Measurements from ENCODE around the gene SRGAP3.

Gene SRGAP3

DNA sequence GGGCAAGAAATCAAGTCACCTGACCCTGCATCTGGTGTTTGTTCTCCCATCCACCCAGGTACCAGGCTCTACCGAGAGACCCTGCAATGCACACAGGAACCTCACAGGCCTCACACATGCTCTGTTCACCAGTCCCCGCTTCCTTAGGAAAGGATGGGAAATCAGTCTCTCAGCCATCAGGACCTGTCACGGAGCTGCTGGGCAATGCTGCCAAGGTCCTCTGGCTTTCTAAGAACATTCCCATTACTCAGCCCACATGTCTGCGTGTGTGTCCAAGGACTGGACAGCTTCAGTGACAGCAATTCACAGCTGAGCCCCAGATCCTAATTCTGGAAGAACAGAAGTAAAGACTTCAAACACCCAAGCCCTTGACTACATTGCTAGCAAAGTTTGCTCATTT lies 6.5 kb upstream of the SRGAP3 start:
- no peak overlapping the region for H3K4me3 ChIP-seq (ENCODE audit: low read depth, low read length)
- no peak for DNase-seq (ENCODE audit: low read depth)

DNA sequence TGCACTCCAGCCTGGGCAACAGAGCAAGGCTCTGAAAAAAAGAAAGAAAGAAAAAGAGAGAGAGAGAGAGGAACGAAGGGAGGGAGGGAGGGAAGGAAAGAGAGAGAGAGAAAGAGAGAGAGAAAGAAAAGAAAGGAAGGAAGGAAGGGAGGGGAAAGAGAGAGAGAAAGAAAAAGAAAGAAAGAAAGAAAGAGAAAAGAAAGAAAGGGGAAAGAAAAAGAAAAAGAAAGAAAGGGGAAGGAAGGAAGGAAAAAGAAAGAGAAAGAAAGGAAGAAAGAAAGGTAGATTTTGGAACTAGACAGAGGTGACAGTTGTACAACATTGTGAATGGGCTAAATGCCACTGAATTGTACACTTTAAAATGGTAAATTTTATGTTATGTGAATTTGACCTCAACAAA lies 5.3 kb upstream of the SRGAP3 start:
- no peak overlapping the region for H3K4me3 ChIP-seq (ENCODE audit: low read depth, low read length)
- DNase-seq (ENCODE audit: low read depth), result no peak

DNA sequence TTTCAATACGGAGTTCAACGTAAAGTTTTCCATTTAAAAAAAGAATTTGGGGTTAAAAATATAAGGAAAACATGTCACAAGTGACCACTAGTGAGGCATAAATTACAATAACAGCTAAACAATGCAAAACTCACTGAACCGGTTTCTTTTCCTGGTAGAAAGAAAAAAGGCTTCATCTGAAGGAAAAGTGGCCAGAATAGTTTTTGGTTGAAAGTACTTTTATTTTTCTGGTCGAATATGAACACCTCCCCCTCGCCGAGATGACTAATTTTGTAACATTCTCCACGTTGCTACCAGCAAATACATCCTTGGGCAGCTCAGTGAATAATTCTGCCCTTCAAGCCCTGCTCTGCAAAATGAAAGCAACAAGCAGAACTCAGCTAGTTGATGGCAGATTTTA lies 3.9 kb upstream of the SRGAP3 start:
- no peak overlapping the region for H3K4me3 ChIP-seq (ENCODE audit: low read depth, low read length)
- DNase-seq (ENCODE audit: low read depth), result no peak

DNA sequence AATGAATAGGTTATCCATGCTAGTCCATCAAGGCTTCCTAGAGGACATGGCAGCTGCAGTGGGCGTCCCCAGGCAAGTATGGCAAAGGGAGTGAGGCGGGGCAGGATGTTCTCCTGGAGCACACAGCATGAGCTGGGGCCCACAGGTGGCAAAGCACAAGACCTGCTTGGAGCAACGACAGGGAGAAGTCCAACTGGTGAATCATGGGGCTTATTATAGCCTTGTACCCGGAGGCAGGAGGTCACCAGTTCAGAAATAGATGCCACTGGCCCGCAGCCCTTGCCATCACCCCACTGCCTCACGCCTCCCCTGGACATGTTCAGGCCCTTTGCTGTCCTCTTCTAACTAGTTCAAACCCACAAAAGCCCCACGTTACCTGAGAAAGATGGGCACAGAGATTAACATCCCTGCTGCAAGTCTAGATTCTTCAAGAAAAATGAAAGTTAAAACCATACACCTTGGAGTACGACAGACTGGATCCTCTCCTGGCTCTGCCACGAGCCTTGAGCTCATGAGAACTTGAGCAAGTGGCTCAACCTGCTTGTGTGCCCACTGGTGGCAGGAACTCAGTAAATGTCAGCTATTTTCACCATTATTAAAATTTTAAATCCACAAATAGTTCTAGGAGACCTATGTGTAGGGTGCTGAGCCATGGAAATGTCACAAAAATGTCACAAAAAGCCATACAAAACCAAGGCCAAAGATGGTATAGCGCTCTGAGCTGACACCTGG lies 1.8 kb upstream of the SRGAP3 start:
- DNase-seq (ENCODE audit: low read depth), result no peak
- H3K4me3 ChIP-seq (ENCODE audit: low read depth, low read length), result no peak overlapping the region

DNA sequence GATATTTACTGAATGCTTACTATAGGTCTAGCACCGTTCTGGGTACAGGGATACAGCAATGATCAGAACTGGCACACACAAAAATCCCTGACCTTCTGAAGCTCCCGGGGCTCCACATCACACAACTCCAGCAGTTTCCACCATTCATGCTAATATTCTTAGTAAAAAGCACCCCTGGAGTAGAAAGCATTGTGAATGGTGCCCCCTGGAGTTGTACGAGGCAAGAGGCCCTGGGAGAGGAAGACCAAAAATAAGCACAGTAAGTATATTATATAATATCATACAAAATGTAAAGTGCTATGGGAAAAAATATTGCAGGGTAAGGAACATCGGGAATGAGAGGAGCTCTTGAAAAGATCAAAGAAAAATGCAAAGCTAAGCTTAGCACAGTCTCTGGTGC lies 790 bp upstream of the SRGAP3 start:
- H3K4me3 ChIP-seq (ENCODE audit: low read depth, low read length), result no peak overlapping the region

DNA sequence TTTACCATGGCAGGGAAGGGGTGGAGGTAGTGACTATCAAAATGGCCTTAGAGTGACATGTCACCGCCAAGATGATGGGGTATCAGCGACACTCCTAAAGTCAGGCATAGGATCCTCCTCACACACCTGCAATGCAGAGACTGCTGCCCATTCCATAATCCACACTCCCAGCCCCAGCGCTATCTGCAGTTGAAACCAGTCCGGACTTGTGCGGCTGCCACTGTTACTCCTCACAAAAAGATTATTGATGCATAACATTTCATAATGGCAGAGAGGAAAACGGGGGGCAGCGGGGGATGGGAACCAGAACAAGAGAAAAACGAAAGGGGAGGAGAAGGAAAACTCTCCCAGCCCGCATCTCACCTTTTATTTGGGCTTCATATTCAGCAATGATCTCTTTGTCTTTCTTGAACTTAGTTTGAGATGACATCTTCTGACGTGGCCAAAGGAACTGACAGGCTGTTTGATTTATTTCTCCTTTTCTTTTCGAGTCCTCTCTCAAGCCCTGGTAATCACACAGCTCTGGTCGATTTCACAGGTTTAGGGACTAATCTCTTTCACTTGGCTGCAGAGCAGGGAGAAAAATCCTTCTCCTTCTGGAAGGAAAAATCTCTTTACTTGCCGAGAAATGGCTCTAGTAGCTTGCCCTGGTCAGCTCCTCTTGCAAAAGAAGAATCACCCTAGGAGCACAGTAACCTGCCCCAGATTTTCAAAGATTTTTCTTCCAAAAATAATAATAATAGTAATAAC lies 749 bp downstream of the SRGAP3 start:
- peak overlapping the region; percentile 60 for H3K4me3 ChIP-seq (ENCODE audit: low read depth, low read length)
- DNase-seq (ENCODE audit: low read depth), result no peak

More for the DNA sequence above, 790 bp upstream of the SRGAP3 start:
- DNase-seq (ENCODE audit: low read depth), result no peak

DNA sequence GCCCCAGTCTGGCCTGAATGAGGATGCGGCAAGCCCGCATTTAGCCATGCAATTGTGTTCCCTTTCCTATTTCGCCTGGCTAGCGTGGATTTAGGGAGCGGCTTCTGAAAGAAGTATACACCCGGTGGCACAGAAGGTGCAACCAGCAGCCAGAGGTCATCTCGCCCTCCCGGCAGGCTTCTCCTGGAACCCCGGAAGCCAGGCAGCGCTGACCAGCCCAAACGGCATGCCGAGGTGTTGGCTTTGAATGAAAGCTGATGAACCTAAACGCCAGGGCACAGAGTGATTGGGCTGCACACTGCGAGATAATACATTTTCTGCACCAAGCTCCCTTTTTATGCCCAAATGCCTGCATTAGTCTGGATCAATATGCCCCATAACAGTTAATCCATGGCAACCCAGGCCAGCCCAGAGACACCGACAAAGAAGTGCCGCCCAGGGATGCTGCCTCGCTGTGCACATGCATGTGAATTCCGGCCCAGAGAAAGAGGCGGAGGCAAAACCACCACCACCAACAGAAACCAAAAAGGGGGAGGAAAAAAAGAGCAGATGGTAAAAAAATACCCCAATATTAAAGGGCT lies 1.4 kb downstream of the SRGAP3 start:
- H3K4me3 ChIP-seq (ENCODE audit: low read depth, low read length), result peak overlapping the region; percentile 60
- no peak for DNase-seq (ENCODE audit: low read depth)

DNA sequence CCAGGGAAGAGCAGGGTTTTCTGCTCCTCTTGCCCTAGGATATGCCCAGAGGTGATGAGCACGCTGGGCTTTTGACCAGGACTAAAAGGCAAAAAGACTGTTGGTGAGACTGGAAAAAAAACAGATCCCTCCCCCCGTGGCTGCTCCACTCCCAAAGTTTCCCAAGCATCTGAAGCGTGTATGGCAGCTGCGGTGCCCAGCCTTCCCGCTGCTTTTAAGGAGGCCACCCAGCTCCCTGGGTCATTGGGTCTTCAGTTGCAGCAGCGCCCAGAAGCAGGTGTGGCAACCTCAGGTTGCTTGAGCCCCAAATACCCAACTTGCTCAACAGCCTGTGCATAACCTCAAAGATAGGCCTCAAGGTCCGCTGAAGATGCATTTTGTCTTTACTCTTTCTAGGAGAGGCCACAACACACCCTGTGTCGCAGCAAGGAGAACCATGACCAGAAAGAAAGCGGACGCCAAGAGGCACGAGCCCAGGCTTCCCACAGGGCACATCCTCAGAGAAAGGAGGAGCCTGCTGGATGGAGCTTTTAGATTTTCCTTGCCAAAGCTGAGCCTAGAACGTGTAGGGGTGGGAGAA lies 2.0 kb downstream of the SRGAP3 start:
- peak overlapping the region; percentile 60 for H3K4me3 ChIP-seq (ENCODE audit: low read depth, low read length)
- no peak for DNase-seq (ENCODE audit: low read depth)

DNA sequence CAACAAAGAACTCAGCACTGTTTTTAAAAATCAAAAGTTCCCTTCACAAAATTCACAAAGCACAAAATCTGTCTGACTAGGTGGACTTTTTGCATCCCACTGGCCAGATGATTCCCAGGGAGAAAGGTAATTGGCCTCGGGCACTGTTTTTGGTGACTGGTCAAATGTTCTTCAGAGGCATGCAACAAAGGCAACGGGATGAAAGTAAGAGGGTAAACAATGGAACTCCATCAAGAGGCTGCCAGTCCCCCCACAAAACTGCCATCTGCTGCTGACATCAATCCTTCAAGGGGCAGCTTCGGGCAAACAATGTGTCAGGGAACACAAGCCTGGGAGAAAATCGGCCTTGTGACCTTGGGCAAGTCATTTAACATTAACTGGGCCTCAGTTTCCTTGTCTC lies 3.3 kb downstream of the SRGAP3 start:
- no peak for DNase-seq (ENCODE audit: low read depth)
- H3K4me3 ChIP-seq (ENCODE audit: low read depth, low read length), result no peak overlapping the region

DNA sequence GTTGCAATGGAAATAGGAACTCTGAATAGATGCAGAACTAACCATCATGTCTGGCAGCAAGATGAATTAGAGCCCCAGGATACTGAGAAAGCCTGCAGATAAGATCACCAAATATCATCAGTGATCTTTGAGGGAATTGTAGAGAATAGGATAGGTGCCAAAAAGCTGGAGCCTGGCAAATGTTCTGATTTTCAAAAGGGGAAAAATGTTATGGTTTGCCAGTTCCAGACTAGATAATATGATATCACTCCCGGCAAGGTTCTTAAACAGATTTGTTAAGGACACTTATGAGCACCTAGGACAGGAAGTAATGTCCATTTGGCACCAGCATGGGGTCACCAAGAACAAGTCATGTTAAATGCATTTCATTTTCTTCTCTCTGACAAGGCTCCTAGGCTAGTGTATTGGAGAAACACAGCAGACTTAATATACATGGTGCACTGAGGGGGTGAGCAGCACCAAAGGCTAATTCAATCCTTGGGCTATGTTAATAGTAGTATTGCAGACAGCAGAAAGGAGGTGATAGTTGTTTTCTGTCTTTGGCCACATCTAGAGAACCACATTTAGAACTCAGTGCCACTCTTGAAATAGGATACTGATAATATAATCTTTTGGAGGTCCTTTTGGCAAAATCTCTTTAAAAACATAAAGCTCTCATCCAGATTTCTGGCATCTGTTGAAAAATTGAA lies 4.8 kb downstream of the SRGAP3 start:
- H3K4me3 ChIP-seq (ENCODE audit: low read depth, low read length), result no peak overlapping the region
- no peak for DNase-seq (ENCODE audit: low read depth)

DNA sequence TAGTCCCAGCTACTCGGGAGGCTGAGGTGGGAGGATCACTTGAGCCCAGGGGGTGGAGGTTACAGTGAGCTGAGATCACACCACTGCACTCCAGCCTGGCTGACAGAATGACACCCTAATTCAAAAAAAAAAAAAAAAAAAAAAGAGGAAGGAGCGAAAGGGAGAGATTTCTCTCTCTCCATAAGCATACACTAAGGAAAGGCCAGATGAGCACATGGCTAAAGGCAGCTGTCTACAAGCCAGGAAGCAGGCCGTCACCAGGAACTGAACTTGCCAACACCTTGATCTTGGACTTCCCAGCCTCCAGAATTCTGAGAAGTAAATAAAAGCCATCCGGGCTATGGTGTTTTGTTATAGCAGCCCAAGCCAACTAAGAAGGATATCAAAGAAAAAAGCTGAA lies 7.5 kb downstream of the SRGAP3 start:
- DNase-seq (ENCODE audit: low read depth), result no peak

DNA sequence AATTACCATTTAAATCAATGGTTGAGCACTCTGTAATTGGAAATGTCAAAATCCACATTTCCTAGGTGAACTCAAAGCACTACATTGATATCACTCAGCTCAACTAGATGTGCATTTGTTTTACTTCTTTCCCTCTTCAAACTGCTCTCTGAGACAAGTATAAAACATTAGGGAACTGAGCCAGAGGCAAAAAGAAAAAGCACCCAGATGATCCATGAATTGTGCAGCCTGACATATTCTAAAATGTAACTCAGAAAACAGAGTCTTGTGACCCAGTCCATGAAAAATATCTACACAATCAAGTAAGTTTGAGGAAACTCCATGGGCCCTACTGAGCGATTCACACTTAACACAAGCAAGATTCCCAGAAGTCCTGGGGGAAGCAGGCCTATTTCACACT lies 9.8 kb downstream of the SRGAP3 start:
- H3K4me3 ChIP-seq (ENCODE audit: low read depth, low read length), result no peak overlapping the region
- no peak for DNase-seq (ENCODE audit: low read depth)

More for the DNA sequence above, 7.5 kb downstream of the SRGAP3 start:
- H3K4me3 ChIP-seq (ENCODE audit: low read depth, low read length), result no peak overlapping the region

DNA sequence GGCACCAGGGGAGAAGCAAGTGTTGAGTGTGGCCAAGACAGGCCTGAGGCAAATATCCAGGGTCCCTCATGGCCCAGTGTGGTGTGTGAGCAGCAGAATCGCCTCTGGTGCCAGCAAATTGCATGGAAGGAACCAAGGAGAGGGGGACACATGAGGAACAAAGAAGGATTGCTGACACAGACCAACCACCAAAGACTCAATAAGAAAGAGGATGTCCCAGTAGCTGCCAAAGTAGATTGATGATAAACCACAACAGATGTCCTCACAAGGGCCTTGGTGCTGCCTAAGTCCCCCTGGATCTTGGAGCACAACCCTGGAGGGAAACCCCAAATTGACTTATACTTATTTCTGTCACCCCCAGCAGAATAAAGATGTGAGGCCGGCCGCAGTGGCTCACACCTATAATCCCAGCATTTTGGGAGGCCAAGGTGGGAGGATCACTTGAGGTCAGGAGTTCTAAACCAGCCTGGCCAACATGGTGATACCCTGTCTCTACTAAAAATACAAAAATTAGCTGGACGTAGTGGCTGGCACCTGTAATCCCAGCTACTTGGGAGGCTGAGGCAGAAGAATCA lies 10.6 kb downstream of the SRGAP3 start:
- no peak for DNase-seq (ENCODE audit: low read depth)
- H3K4me3 ChIP-seq (ENCODE audit: low read depth, low read length), result no peak overlapping the region

DNA sequence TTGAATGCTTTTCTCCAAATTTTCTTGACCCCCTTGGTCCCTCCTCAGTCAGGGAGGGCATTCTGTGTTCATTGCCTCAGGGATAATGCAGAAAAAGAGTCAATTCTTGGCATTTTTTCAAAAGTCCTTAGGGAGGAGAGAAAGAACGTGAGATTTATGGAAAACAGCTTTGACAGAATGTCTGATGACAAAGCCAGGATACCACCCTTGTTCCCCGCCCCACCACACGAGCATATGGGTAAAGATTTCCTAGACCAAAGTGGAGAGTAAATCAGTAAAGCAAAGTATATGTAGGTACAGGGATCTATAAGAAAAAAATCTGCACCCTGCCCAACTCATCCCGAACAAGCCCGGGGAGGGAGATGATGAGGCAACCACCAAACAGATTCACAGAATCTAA lies 11.2 kb downstream of the SRGAP3 start:
- H3K4me3 ChIP-seq (ENCODE audit: low read depth, low read length), result no peak overlapping the region
- DNase-seq (ENCODE audit: low read depth), result no peak

DNA sequence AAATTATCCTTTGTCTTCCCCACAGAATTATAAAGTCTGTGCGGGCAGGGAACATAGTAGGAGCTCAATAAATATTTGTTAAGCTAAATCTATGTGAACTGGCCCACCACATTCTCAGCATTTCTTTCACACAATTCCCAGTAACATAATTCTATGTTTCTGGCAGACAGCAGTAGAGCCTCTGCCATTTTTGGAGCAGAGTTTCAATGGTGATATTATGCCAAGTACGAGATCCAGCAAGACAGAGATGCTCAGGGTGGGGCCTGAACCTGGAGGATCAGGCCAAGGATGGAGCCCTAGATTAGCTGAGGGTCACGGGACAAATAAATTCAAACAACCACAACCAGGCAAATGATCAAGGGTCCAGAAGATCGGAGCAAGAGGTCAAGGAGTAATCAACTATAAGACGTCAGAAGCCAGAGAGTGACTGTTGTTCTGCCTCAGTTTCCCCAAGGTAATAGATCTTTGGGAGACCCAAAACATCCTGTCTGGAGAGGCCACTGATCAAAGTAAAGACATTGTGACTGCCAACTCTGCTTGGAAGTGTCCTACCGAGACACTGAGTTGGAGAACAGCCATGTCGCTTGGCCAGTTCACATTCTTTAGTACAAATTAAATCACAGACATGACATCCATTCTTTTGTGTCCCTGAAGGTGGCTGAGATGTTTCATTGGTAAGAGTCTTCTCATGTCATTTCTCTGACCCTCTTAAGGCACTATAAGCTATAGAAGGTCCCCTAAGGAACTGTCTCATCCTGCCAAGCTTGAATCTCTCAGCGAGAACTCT lies 15.4 kb downstream of the SRGAP3 start:
- H3K4me3 ChIP-seq (ENCODE audit: low read depth, low read length), result no peak overlapping the region
- DNase-seq (ENCODE audit: low read depth), result no peak

DNA sequence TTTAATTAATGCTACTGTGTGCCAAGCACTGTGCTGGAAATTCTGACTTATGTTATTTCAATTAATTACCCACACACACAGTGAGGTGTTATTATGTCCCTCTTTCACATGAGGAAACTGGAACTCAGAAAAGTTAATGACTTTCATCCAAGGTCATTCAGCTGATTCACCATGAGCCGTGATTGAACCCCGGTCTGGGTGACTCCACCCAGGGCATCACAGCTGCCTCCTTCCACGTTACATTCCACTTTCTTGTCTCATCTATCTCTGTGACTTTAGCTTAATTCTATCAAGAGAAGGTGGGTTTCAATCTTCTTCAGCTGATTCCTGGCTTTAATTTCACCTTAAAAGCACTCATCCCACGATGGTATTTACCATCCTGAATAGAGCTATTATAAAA lies 16.3 kb downstream of the SRGAP3 start:
- H3K4me3 ChIP-seq (ENCODE audit: low read depth, low read length), result no peak overlapping the region
- no peak for DNase-seq (ENCODE audit: low read depth)

DNA sequence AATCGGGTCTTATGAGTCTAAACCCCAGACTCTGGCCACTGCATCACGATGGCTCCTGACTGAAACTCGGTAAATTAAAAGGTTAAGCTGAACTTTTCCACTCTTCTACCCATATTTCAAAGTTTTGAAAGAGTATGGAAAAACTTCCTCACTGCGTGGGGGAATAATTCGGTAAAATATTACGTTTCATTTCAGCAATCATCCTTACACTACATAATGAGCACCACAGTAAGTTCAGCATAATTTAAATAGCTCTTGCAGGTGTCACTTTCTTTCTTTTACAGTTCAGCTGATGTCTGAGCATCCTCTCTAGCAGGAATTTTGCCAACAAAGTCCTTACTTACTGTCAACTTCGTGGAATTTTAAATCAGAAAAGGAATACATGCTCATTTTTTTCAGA lies 17.5 kb downstream of the SRGAP3 start:
- no peak for DNase-seq (ENCODE audit: low read depth)
- H3K4me3 ChIP-seq (ENCODE audit: low read depth, low read length), result no peak overlapping the region

DNA sequence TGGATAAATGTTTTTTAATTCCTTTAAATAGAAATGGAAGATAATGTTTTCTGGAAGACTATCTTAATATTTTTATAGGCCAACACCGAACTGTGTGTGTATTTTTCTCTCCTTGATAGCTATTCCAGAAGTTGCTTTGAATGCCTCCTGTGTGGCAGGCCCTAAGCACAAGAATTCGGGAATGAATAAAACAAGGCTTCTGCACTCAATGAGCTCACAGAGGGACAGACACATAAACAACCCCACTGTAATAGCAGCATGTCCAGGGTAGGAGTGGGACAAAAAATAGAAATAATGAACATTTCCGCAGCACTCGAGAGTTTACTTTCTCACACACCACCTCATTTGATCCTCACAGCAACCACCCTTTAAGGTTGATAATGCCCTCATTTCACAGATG lies 18.0 kb downstream of the SRGAP3 start:
- no peak overlapping the region for H3K4me3 ChIP-seq (ENCODE audit: low read depth, low read length)

DNA sequence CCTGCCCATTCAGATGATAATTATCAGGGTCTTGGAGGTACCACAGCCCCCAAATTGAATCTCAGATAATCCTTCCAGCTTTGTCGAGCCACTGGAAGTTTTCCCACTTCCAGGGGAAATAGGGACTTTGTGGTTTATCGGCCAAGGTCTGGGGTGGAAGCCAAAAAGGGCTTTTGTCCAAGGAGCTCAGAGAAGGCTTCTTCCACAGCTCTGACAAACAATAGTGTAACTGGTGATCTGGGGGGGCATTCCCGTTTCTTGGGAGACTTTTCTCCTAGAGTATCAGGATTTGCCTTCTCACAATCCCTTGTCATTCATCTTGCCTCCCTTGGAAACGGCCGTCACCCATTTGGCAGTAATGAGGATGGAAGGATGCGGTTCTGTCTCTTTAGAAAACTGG lies 18.4 kb downstream of the SRGAP3 start:
- no peak overlapping the region for H3K4me3 ChIP-seq (ENCODE audit: low read depth, low read length)
- DNase-seq (ENCODE audit: low read depth), result no peak

More for the DNA sequence above, 18.0 kb downstream of the SRGAP3 start:
- DNase-seq (ENCODE audit: low read depth), result no peak
